ENCODE results near the gene GFI1. TPM values are rescaled to one million over a fixed set of nuclear protein-coding genes. Genes with fewer than 3 reads are reported as not detected.

Gene GFI1
- total and polyA plus RNA-seq, 2 of the 8 experiments (the other 6 are each of a cell fraction or from before 2014, with no cell fraction given), result 0.08 to 0.17 TPM

DNA sequence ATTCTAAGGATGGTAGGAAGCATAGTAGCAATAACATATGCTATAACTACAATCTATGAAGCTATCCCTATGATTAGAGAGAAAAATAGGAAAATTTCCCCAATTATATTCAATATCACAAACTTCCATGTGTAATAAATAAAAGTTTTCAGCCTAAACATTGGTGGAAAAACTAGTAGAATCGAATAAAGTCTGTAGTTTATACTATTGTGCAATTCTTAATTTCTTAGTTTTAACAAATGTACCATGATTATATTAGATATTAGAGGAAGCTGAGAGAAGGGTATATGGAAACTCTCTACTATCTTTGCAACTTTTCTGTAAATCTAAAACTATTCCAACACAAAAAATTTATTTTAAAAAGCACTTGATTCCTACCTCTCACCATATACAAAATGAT, 13.8 kb upstream of the GFI1 start:
- no peak overlapping the region for H2AFZ ChIP-seq (ENCODE audit: low read length)
- H3K4me1 ChIP-seq (replicated peaks in 1 of 4; ENCODE audit: control insufficient read depth in 3 of 4, insufficient read depth in 4 of 4, low read length in 3 of 4), result no peaks in the 10 kb centered on the region
- H3K56ac ChIP-seq (replicated peaks; ENCODE audit: insufficient read length, low read depth, low read length), result no peak overlapping the region
- TF ChIP-seq CHD1 (IDR thresholded peaks at IDR 0.05; ENCODE audit: low read depth, low read length) (no peak), USF2 (IDR thresholded peaks at IDR 0.05; ENCODE audit: low read length) (no peak)
- H4K20me1 ChIP-seq (replicated peaks in 1 of 2; ENCODE audit: control insufficient read depth in 1 of 2, insufficient read depth in 2 of 2, low read length in 2 of 2), result no peaks in the 10 kb centered on the region
- CTCF ChIA-PET (ENCODE audit: partially characterized antibody), result interaction anchor here (1.0 kb wide), 1 partner anchor 15 kb away, joined by 5 read pairs; no protein-coding TSS in a partner anchor
- no peak overlapping the region for H2AK5ac ChIP-seq (ENCODE audit: low read depth, low read length)
- H3K9me3 ChIP-seq (ENCODE audit: insufficient read depth in 2 of 2, low read depth in 1 of 2, low read length in 1 of 2), result no peaks in the 10 kb centered on the region
- no peak overlapping the region for H3K4me3 ChIP-seq (ENCODE audit: extremely low read depth in 1 of 4, insufficient read depth in 2 of 4, low read depth in 3 of 4, low read length in 4 of 4)
- H3K27ac ChIP-seq (ENCODE audit: low read depth, low read length), result no peak overlapping the region
- no peak overlapping the region for H3K4ac ChIP-seq (replicated peaks; ENCODE audit: insufficient read length, low read depth, low read length)
- no peaks in the 10 kb centered on the region for H3K23me2 ChIP-seq (ENCODE audit: low read depth, low read length)
- H4K91ac ChIP-seq (replicated peaks; ENCODE audit: insufficient read length, low read length), result no peak overlapping the region
- no peaks in the 10 kb centered on the region for H3K79me2 ChIP-seq (ENCODE audit: control insufficient read depth in 1 of 2, insufficient read depth in 2 of 2, low read length in 2 of 2)
- H2BK5ac ChIP-seq (ENCODE audit: low read depth, low read length), result no peak overlapping the region
- H3K14ac ChIP-seq (ENCODE audit: insufficient read length), result no peak overlapping the region
- no peaks in the 10 kb centered on the region for H3K79me1 ChIP-seq (ENCODE audit: low read depth, low read length)
- H3K4me2 ChIP-seq (ENCODE audit: insufficient read depth in 1 of 2, low read depth in 2 of 2, low read length in 2 of 2), result no peak overlapping the region
- H3K36me3 ChIP-seq (ENCODE audit: control insufficient read depth in 2 of 4, insufficient read depth in 4 of 4, low read length in 3 of 4), result no peaks in the 10 kb centered on the region
- no peak overlapping the region for H4K8ac ChIP-seq (ENCODE audit: extremely low read depth, insufficient read depth, low read length)
- H2BK20ac ChIP-seq (ENCODE audit: low read length), result no peak overlapping the region
- no peak overlapping the region for H2BK120ac ChIP-seq (replicated peaks; ENCODE audit: low read depth, low read length)
- DNase-seq (ENCODE audit: low read depth in 1 of 2, low spot score in 2 of 2), result no peak
- FAIRE-seq, result no peak
- H2BK15ac ChIP-seq (ENCODE audit: low read length), result no peak overlapping the region
- POLR2A ChIA-PET (ENCODE audit: partially characterized antibody), result no interaction called here
- WGBS, 2 experiments (ENCODE audit: extremely low coverage in 1 of 2, insufficient coverage in 1 of 2, insufficient read length in 1 of 2, insufficient replicate concordance in 2 of 2, low coverage in 1 of 2, low lambda C conversion rate in 2 of 2, missing lambda C conversion rate in 1 of 2), result 84% methylated on average over 1 of the region's 1 CpG; no CpG with 5 or more reads in 1 of the 2 experiments
- no peak overlapping the region for H3K9ac ChIP-seq (replicated peaks in 1 of 4; ENCODE audit: extremely low read depth in 1 of 4, low read depth in 3 of 4, low read length in 3 of 4)
- no peak overlapping the region for H4K5ac ChIP-seq (ENCODE audit: insufficient read length, low read depth, low read length)
- no peaks in the 10 kb centered on the region for H3K27me3 ChIP-seq (replicated peaks in 1 of 4; ENCODE audit: control insufficient read depth in 3 of 4, extremely low read depth in 1 of 4, insufficient read depth in 3 of 4, low read length in 3 of 4)
- no peak overlapping the region for H3K18ac ChIP-seq (ENCODE audit: extremely low read depth, low read length)
- no peak overlapping the region for H2BK12ac ChIP-seq (ENCODE audit: low read depth, low read length)
- no peak overlapping the region for H3K23ac ChIP-seq (ENCODE audit: insufficient read length)

All from H1 (cell line).